A549 (cell line): ENCODE measurements around the gene FASTKD2.

Experiments
- CTCF ChIP-seq: fragments of >200 bp; sonication (Bioruptor Twin); formaldehyde crosslinking; IDR thresholded peaks from 3 replicates; pipeline ENCODE4 v1.5.1; 2016
- RFX5 ChIP-seq: fragments of 450-650 bp; IDR thresholded peaks from 2 replicates; pipeline ENCODE4 v1.7.1; 2014; ENCODE audit warnings: antibody characterized with exemption, mild to moderate bottlenecking, moderate library complexity

DNA sequence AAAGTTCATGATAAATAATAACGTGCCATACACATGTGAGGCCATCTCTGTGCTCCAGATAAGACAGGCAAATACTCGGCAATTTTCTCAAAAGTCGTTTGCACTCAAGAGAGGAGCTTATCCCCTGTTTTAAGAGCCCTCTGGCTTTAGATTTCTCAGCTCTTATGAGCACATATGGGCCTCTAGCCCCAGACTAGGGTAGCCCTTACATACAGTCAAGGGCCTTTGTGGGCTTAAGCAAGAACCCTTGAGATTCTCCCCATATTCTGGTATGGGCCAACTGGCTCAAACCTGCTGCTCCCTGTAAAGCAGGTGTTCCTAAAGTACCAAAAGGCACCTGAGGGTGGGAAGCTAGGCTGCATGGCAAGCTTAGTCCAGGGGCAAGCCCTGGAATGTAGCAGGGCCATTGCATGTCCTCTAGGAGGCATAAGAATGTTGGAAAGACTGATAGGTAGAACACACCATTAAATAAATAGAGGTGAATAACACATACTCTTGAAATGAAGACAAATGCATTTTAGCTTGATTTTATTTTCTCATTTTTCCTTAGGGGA, 66.1 kb downstream of the FASTKD2 start:
- TF ChIP-seq CTCF (no peak), RFX5 (no peak)
